GM19023 (cell line): ENCODE measurements around the gene MYOD1.

ENCODE experiments used
- ATAC-seq: cut with Tn5 transposase; IDR thresholded peaks from one replicate; pipeline ENCODE4 v1.9.1; 2021; ENCODE audit warnings: mild to moderate bottlenecking, moderate library complexity; ENCODE audit not compliant: unreplicated experiment

MYOD1 gene

DNA sequence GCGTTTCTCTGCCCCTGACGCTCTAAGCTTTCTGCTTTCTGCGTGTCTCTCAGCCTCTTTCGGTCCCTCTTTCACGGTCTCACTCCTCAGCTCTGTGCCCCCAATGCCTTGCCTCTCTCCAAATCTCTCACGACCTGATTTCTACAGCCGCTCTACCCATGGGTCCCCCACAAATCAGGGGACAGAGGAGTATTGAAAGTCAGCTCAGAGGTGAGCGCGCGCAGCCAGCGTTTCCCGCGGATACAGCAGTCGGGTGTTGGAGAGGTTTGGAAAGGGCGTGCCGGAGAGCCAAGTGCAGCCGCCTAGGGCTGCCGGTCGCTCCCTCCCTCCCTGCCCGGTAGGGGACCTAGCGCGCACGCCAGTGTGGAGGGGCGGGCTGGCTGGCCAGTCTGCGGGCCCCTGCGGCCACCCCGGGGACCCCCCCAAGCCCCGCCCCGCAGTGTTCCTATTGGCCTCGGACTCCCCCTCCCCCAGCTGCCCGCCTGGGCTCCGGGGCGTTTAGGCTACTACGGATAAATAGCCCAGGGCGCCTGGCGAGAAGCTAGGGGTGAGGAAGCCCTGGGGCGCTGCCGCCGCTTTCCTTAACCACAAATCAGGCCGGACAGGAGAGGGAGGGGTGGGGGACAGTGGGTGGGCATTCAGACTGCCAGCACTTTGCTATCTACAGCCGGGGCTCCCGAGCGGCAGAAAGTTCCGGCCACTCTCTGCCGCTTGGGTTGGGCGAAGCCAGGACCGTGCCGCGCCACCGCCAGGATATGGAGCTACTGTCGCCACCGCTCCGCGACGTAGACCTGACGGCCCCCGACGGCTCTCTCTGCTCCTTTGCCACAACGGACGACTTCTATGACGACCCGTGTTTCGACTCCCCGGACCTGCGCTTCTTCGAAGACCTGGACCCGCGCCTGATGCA is at the start of gene MYOD1:
TSS of gene MYOD1 (plus strand) at position 544 of the 910 bp plus-strand sequence. CDS start at position 756, 212 bp downstream.
- ATAC-seq: no peak

DNA sequence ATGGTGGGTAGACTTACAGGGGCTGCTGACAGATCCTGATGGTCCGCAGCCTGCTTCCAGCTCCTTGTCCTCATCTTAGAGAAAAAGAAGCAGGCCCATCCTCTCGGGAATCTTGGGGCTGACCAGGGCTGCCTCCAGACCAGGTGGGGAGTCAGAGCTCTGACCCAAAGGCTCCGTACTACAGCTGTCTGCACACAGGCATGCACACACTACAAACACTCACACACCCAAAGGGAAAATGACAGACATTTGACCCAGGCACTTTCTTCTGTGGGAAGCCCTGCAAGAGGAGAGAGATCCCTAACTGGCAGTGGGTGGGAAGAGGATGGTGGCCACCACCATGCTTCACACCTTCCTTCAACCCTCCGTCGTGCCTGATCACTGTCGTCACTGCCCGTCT is 46.9 kb upstream of the MYOD1 start:
- no peak for ATAC-seq

DNA sequence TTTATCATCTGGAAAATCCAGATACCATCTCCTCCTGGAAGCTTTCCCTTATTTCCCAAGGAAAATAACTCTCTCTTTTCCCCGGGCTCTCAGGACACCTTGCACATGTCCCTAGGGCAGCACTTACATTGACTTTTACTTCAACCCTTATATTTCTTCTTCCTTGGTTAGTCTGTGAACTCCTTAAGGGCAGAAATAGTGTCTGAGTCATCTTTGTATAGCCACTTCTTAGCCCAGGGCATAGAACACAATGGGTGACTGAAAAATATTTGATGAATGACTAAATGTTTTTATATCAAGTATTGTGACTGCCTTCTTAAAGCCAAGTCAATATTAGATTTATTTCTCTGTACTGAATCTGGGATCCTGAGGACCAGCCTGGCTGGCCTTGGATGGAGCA is 45.4 kb upstream of the MYOD1 start:
- ATAC-seq: no peak

DNA sequence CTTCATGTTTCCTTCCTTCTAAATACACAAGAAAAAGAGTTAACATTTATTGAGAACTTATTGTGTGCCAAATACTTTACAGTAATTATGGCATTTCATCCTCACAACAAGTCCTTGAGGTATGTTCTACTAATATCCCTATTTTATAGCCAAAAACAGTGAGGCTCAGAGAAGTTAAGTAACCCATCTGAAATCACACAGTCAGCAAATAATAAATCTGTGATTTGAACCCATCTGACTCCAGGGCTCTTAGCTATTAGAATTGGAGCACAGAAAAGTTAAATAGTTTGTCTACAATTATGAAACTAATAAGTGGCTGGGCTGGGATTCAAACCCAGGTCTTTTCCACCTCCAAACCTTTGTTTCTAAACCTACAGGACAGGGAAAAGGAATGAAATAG is 36.5 kb upstream of the MYOD1 start:
- ATAC-seq: no peak

DNA sequence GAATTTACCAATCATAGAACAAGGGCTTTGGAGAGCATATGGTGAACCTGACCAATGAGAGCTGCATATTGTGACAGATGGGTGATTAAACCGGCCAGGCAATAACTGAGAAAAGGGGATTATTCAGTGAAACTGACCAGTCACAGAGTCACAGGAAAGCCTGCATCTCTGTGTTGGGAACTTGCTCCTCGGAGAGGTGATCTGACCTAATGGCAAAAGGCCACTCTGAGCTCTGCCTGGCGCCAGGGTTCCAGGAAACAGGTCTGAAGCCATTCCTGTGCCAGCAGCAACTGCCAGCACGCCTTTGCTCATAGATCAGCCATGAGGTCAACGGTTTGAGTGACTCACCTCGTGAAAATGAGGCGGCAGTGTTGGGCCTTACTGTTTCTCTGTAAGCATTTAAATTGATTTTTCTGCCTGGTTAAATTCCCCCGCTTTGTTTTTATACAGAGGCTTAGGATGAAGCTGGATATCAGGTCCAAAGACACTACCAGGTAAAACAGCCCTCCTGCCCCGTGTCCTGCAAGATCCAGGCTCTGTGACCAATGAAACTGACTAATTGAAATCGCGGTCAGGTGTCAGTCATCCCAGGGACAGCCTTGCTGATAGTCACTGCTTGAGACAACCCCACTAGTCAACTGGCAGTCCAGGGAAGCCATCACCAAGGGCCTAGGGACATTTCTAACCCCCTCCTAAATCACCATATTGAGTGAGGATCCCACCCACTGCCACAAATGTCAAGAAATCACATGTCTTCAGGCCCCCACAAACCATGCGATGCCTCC is 35.8 kb upstream of the MYOD1 start:
- no peak for ATAC-seq

DNA sequence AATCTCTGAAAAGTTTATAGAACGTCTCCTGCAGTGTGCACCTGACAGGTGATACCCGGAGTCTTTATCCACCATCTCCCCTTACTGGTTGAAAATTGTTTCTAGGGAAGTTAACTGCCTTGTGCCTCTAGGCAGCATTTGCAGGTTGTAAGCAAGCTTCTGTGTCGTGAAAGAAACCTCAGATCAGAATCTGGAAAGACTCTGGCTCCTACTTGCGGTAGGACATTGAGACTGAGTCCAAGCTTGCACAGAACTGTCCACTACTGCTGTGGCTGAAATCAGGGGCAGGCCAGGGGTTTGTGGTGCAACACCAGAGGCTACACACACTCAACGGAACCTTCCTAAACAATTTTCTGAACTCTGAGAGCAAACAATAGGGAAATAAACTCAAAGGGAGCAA is 34.8 kb upstream of the MYOD1 start:
- no peak for ATAC-seq

DNA sequence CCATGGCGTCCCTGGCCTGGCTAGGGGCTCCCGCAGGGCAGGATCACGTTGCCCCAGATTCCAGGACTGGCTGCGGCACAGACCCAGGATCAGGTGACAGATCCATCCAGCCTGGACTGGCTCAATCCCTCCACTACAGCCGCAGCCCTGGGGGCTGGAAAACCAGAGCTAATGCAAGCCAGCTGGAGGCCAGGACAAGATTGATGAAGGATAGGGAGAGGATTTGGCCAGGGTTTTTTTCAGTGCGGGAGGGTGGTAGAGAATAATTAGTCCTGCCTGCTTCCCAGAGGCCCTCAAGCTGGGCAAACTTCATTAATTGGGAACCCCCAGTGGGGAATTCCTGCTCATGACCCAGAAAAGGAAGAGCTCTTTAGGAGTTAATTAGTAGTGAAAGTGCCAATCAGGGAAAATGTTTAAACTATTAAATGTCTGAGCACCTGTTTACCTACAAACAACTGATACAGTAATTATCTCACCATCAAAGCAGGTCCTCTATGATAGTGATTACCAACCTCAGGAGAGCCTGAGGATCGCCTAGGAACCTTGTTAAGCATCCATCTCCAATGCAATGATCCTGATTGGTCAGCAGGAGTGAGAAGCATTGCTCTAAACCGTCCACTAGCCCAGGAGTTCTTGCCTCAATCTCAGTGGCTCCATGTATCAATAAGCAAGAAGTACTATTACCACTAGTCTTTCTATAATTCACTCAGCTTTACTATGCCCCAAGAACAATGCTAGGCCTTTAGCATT is 33.0 kb upstream of the MYOD1 start:
- ATAC-seq: no peak

DNA sequence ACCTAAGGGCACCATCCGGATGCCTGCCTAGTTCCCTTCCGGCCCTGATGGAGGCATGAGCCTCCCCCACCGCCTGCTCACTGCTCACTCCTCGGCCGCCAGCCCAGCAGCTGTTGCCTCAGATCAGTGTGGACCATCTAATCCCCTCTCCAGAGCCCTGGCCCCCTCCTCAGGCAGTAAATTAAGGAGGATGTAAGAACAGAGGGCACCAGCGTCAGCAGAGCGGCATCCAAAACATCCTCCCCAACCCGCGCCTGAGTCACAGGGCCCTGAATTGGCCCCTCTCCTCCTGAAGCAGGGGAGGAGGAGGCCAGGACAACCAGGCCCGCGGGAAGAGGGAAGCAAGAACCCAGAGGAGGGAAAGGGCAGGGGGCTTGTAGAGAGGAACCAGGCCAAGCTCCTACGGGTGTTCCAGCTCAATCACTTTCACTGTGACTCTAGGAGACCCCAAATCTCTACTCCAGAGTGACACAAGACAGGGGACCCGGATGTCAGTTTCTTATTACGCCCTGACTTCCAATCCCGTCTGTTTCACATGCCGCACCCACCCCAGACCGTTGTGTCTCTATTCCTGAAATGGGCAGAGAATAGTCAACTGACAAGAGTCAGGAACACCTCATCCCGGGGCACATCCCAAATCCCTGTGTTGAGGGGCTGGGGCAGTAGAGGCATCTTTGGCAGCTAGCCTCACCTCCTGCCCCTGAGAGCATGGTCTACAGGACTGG is 31.3 kb upstream of the MYOD1 start:
- no peak for ATAC-seq

DNA sequence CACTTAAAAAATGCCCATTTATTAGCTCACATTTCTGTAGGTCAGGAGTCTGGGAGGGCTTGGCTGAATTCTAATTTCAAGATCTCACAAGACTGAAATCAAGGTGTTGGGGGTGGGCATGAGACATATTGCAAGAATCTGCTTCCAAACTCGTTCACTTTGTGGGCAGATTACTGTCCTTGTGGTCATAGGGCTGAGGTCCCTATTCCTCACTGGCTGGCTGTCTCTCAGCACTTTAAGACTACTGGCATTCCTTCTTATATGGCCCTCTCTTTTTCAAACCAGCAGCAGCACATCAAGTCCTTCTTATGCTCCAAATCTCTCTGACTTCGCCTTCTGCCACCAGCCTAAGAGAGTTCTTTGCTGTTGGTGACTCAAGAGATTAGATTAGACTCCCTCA is 27.8 kb upstream of the MYOD1 start:
- ATAC-seq: no peak

DNA sequence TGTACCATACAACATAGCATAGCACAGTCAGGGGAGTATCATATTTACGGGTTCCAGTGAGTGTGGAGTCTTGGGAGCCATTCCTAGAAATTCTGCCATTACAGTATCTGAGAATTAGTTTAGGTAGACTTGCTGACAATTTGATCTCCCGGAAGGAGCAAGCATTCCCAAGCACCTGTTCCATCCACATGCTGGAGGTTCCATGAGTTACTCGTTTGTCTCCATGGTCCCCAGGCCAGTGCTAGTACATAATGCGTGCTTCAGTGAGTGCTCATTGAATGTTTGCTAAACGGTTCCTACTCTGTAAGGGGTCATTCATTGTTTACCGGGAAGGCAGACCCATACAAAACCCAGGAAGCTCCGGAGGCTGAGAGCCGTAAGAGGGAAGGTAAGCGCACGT is 27.4 kb upstream of the MYOD1 start:
- ATAC-seq: no peak

DNA sequence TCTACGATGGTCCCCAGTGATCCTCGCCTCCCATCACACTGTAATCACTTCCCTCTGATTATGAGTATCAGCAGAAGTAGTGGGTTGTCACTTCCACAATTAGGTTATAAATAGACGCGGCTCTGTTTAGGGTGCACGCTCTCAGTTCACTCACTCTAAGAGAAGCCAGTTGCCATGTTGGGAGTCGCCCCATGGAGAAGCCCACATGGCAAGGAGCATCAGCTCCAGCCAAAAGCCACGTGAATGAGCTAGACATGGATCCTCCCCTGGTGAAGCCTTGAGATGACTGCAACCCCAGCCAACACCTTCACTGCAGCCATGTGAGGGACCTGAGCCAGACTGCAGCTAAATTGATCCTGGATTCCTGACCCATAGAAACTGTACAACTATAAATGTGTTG is 26.4 kb upstream of the MYOD1 start:
- no peak for ATAC-seq

DNA sequence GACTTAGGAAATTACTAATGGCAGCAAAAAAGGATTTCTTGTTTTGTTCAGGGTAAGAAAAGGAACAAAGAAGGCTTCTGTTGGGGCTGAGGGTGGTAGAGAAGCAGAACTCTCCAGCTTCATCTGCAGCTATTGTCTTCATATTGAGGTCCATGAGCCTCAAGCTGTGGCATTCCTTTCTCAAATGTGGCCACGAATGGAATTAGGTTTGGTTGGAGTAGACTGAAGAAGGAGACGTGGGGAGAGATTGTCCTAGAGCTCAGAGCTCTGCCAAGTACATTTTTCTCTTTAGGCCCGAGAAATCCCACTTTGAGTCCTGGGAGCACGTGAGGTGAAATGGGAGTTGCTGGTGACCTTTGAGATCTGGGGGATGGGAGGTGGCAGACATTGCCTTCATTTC is 25.8 kb upstream of the MYOD1 start:
- ATAC-seq: no peak

DNA sequence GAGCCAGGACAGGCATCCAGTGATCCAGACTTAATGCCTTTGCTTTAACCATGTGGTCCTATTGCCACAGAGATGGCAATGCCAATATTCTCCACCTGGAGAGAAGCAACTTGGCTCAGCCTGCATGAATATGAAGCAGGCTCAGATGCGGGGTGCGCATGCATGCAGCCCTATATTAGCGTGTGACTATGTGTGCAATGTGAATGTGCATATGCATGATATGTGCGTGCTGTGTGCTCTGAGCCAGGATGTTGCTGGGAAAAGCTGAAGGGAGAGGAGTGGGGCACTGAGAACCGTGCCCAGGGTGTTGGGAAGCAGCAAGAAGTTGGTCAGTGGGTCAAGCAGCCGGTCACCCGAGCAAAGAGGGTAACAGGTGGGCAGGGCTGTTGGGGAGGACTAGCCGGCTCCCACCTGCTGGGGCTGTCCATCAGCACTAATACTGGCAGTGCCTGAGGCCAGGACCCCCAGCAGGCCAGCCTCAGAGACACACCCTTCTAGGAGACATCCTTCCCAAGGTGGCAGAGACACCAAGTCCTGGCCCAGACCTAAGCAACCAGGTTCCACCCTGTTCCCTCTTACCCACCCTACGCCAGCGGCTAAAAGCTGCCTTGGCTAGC is 24.8 kb upstream of the MYOD1 start:
- ATAC-seq: no peak

DNA sequence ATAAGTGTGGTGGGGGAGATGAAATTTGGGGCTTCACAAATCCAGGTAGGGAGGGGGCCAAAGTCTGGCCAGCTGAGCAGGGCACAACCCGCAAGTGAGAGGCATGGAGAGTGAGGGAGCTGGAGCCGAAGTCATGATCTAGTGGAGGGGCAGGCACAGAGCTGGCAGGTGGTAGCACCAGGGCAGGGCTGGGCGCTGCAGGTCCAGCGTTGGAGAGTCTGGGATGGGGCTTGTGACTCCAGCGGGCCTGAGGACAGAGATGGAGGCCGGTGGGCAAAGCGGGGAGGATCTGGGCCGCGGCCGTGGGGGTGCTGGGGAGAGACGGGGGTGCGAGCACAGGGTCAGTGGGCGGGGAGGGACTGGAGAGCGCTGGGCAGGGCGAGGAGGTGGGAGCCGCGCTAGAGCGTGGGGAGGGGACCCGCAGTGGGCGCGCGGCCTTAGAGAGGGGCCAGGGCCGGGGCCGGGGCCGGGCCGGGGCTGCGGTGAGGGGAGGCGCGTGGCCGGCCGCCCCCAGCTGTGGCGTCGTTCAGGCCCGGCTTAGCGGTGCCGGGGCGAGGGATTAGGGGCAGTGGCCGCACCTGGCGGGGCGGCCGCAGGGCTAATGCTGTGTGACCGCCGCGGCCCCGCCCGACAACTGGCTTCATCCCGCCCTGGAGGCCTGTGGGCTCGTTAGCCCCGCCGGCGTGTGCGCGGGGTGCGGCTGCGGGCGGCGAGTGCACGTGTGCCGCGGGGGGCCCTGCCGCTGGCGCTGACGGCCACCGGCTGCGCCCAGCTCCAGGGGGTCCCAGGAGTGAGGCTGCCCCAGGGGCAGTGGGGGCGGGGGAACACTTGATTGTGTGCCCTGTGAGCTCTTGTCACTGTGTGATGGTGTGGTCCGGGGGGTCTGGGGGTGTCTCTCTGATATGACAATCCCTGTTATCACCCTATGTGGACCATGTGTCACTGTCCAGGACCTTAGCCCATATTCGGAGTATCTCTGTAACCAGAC is 23.6 kb upstream of the MYOD1 start:
- no peak for ATAC-seq

DNA sequence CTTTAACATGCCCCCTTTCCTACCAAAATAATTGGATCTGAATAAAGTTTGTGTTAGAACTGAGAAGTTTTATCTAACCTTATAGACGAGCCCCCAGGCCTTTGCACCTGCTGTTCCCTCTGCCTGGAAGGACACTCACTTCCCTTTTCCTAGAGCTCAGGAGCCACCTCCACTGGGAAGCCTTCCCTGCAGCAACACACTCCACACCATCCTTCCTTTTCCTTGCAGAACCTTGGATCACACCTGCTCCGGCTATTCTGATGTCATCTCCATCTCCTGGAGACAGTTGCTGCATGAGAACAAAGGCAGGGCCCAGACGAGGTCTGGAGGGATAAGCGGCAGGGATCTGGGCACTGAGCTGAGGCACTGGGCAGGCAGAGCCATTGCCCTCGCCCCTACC is 22.6 kb upstream of the MYOD1 start:
- ATAC-seq: no peak

DNA sequence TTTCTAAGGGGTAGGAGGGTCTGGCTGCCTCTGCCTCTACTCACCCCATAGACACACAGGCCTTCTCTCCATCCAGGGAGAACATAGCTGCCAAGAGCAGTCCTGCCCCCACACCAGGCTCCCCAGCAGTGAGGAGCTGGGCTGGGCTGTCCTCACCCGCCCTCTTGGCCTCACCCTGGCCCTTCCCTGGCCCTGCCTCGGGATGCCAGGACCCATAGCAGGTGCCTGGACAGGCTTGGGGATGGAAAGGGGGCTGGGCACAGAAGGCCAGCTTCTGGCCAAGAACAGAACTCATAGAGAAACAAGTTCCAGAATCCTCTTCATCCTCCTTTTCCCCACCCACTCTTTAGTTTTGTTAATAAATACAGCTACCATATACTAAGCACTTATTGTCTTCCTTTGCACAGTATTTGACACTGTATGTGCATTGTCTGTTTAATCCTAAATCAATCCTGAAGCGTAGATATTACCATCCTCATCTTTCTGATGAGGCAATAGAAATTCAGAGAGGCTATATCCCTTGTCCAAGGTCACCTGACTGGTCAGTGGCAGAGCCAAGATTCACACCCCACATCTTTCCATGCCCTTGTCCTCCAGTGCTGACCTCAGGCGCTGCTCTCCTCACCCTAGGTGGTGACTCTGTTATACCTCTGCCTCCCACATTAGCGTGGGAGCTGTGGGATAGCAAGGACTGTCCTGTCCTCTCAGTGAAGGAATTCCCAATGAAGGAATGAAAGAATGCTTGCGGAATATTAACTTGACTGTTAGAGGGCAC is 22.0 kb upstream of the MYOD1 start:
- ATAC-seq: no peak

DNA sequence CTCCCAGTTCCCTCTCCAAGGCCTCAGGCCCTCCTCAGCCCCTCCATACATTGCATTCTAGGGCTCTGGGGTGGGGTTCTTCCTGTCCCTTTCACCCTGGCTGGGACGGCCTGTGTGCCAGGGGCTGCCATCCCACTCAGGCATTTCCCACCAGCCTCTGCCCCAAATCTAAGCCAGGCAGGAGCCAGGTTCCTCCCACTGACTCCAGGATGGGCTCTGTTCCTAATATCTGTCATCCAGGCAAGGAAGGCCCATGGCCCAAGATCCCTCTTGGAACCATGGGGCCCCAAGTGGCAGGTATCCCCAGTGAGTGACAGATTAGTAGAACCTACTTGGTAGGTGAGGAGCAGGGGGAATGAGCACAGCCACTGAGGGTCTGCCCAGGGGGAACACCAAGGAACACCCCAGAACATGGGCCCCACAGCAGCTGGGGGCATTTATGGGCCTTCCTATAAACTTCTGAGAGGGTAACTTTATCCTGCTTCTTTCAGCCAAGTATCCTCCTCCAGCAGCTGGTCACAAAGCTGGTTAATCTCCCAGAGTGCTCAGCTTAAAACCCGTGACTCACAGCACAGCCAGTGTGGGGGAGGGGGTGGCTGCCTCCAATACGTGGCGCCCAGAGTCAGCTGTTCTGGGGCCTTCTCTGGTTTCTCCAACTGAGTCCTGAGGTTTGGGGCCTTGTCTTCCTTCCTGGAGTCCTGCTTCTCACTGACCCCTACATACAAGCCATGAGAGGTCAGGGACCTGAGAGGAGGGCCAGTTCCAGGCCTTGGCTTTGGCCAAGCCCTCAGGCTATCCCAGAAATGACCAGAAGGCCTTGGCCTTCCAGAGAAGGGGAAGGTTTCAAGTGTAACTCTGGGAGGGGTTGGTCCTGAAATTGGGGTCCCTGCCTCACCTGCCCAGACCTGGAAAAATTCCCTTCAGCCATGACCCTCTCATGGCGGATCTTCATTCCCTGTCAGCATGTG is 19.9 kb upstream of the MYOD1 start:
- no peak for ATAC-seq
